ENCODE measurements around the gene APH1B.
"Not testable (repeated sequence)": the region's sequence is repeated elsewhere in the genome, so short reads cannot be mapped to it uniquely, and the experiment has no call there.

The APH1B gene

DNA sequence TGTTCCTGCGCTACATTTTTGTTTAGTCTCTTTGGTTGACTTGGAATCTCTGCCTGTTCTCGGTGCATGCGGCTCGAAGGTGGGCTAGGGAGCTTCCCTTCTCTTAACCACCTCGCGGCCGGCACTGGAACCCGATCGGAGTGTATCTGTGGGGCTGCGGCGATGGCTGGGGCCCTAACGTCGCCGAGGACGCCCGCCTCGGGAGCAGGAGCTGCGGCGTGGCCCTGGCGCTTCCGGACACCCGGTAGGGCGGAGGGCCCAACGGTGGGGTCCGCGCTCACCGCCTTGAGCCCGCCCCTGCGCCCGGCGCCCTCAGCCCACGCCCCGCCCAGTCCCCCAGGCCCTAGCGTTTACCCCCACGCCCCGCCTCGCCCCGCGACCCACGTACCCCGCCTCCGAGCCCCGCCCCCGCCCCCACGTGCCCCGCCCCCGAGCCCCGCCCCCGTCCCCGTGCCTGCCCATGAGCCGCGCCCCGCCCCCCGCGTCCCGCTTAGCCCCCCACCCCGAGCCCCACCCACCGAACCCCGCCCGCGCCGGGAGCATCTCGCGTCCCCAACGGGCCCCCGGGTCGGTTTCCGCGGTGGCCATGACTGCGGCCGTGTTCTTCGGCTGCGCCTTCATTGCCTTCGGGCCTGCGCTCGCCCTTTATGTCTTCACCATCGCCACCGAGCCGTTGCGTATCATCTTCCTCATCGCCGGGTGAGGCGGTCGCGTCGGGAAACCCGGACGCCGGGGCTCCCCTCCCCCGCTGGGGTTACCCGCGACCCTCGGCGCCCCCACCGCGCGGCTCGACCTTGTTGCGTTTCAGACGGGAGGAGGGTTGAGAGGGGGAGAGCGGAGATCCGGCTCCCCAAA is at the start of gene APH1B:
Gene APH1B (plus strand): TSS at position 568 of the 855 bp plus-strand sequence. CDS start 19 bp downstream, at position 587.
- DNase-seq = peak; percentile 60 to 78

DNA sequence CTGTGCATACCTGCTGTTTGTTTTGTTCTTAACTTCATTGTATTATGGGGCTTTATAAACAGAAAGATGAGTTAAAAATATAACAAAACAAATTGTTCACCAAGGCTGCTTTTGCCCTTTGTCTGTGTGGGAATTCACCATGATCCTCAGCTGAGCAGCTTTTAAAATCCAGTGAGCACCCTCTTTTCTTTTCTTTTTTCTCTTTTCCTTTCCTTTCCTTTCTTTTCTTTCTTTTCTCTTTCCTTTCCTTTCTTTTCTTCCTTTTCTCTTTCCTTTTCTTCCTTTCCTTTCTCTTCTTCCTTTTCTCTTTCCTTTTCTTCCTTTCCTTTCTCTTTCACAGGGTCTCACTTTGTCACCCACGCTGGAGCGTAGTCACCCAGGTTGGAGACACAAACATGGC is 49.7 kb upstream of the APH1B start:
- no peak for DNase-seq

DNA sequence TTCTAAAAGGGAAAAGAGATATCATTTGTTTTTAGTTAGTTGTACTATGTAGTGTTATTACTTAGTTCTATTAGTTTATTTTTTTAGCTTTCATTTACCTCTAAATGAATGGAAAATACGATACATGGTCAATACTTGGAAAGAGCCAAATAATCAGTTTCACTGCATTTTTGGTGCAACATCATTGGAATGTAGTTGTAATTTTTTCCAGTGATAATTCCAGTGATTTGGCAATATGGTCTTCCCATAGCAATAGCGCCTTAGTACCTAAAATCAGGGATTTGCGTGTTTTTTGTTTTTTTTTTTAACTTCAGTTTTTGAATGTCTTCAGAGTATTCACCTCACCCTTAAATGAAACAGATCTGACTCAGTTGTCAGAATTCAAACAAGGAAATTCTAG is 46.2 kb upstream of the APH1B start:
- DNase-seq = no peak

DNA sequence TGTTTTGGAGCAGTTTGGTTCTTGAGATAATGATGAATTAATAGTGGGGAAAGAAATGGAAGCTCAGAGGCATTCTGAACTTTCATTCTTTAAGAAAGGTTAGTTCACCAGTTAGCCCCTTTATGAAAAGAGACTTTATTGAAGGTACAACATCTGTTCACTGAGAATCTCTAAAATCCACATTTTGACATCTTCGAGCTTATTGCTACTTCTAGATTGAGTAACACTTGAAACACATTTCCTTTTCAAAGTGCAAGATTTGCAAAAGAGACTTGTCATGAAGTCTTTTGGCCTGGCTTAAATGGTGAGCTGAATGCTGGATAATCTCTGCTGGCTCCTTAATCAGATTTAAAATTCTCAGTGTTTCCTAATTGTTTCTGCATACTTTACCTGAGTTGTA is 45.7 kb upstream of the APH1B start:
- peak; percentile 3 to 19 for DNase-seq

DNA sequence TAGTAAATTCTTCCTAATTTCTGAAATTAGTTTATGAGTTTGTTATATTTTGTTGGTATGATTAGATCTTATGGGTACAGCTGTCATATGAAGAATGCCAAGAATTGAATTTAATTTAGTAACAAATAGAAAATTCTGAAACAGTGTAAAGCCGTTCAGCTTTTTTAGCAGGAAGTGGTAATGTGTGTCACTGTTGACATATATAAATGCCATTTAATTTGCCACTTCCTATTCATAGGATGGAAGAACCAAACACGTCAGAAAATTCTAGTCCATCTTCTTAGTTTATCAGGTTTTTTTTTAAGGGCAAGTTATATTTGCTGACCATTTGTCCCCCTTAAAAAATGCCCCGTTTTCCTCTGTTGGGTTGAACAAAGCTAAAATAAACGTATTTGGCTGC is 45.0 kb upstream of the APH1B start:
- DNase-seq = peak in 1 of 2 experiments; percentile 37

DNA sequence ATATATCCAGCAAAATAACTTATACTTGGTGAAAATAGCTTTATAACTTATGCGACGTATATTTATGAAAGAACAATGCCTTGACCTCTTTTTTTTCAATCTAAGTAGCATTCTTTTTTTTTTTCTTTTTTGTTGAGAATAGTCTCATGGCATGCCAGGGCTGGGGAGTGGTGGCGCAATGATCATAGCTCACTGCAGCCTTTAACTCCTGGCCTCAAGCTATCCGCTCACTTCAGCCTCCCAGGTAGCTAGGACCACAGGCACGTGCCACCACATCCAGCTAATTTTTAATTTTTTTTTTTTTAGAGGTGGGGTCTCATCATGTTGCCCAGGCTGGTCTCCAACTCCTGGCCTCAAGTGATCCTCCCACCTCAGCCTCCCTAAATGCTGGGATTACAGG is 44.5 kb upstream of the APH1B start:
- no peak for DNase-seq

GRCh38 chr15:63233667-63234423 is 43.6 kb upstream of the APH1B start:
- no peak for DNase-seq

DNA sequence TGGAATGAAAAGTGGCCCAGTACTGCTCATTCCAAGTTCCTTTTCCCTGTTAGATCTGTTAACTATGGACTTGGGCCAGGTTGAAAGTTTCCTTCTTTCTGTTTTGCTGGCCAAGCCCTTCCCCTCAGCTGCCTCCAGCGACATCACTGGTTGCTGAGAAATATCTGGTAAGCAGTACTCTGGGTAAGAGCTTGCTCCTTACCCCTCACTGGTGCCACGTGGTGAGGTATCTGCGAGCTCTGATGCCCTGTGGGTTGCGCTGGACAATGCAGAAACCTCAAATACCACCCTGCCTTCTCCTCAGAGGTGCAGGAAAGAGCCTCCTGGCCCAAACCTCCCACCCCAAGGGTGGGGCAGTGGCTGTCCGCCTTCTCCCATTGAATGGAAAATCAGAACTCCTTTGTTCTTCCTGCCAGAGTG is 42.9 kb upstream of the APH1B start:
- no peak for DNase-seq

- DNase-seq = no peak
These were observed 41.1 kb upstream of the APH1B start for GRCh38 chr15:63236272-63236671.

GRCh38 chr15:63237086-63237485 is 40.3 kb upstream of the APH1B start:
- DNase-seq = not testable (repeated sequence)

GRCh38 chr15:63238171-63238570 is 39.2 kb upstream of the APH1B start:
- no peak for DNase-seq

- DNase-seq = peak in 1 of 2 experiments; percentile 7
These were observed 38.6 kb upstream of the APH1B start for GRCh38 chr15:63238796-63239195.

DNA sequence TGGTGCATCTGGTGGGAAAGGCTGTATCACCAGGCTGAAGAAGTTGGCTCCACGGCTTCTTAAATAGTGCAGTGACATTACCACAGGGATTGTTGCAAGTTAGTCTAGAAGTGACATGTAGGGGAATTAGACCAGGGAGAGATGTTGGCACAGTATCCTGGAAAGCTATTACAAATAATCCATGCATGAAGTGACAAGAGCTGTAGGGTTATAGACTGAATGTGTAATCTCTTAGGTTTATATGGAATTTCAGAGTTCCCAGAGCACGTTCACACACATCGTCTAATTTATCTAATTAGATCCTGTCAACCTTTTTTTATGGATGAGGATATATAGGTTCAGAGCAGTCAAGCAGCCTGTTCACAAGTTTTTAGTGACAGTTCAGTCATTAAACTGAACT is 37.3 kb upstream of the APH1B start:
- no peak for DNase-seq

DNA sequence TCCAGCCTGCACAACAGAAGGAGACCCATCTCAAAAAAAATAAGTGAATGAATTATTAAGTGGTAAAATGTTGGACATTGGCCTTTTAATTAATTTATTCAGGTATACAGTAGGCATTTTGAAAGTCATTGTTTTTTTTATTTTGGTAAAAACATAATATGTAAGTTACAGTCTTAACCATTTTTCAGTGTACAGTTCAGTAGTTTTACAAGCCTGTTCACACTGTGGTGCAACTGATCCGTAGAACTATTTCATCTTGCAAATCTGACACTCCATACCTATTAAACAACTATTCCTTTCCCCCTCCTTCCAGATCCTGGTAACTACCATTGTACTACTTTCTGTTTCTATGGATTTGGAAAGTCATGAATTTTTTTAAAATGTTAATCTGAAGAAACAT is 36.1 kb upstream of the APH1B start:
- DNase-seq = no peak

GRCh38 chr15:63243101-63243500 is 34.3 kb upstream of the APH1B start:
- DNase-seq = no peak

DNA sequence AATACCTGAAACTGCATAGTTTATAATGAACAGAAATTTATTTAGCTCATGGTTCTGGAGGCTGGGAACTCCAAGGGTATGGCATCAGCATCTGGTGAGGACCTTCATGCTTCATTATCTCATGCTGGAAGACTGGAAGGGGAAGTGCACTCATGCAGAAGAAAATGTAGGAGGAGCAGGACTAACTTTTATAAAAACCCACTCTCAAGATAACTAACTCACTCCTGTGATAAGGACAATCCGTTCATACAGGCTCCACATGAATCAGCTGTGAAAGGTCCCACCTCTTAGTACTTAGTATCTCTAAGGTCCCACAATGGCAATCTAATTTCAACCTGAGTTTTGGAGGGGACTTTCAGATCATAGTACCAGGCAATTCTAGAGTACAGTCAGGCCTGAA is 33.6 kb upstream of the APH1B start:
- peak in 1 of 2 experiments; percentile 3 for DNase-seq

- DNase-seq = no peak
These were observed 33.0 kb upstream of the APH1B start for GRCh38 chr15:63244399-63244798.

DNA sequence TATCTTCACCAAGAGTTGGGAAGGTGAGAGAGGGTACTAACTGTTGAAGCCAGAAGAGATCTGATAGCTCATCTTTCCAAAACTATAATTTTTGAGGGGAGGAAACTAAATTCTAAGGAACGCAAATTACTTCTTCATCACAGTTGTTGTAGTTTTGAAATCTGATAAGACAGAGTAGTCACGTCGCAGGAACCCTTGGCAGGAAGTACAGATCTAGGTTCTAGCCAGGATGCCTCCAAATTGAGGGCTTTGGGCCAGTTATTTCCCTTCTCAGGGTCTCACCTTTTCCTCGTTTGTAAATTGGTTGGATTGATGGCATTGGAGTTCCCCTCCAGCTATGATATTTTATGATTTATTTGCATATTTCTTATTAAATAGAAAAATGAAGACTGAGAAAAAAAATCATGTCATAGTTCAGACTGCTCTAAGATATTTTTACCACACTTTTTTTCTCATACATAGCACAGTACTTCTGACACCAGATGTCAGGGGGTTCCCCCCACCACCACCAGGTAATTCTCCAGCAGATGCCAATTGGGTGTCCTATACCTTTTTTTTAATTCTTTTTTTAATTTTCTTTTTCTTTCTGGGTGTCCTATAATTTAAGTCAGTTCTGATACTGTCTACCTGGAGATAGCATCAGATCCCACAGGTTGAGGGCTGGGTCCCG is 32.3 kb upstream of the APH1B start:
- no peak for DNase-seq

- DNase-seq = peak; percentile 22 to 37
These were observed 30.5 kb upstream of the APH1B start for GRCh38 chr15:63246691-63247469.

DNA sequence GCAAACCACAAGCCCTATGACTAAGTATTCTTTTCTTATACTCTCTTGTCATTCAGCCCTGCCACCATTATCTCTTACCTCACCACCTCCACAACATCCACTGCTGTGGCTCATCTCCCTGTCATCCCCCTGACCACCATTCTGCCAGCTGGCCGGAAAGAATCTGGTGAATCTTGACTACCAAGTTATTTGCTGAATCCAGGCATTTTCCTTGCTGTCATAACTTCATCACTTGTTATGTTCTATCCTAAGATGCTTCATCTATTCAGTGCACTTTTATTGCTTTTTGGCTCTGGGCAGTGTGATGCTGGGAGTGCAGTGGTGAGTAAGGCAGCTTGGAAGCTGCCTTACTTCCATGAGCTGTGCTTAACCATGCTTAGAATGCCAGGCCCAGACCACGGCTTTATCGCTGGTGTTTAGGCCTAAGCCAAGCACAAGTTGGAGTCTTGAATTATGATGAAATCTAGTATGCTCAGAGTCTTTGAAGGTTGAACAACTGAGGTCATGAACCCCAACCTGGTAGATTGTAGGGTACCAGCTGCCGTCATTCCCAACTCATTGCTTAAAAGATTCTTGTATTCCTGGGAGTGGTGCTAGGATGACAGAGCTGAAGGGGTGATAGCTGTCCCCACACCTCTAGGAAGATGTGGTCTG is 27.0 kb upstream of the APH1B start:
- DNase-seq = no peak

DNA sequence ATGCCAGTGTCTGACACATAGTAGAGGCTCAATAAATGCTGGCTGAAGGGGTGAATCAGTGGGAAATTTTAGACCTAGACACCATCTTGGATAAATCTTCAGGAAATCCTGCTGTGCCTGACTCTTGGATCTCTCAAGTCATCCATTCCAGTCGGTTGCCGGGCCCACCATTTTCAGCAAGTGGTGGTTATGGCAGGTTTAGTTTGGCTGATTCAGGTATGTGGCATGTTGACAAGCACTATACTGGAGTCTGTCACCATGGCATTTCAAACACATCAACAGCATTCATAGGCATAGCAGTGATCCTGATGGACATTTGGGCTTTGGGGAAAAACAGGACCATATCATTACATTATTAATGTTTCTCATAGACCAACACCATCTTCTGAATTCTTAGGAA is 25.7 kb upstream of the APH1B start:
- DNase-seq = no peak

- no peak for DNase-seq
These were observed 25.1 kb upstream of the APH1B start for GRCh38 chr15:63252292-63252691.
